IPS DF 6.9 (cell line): Measurements from ENCODE around the gene TNS3.

Source experiments
- DNase-seq: peaks from one replicate; pipeline ENCODE4 v3.0.0-alpha.2; 2013; ENCODE audit warnings: low read depth, low spot score
- H3K27ac ChIP-seq: one replicate; pipeline ENCODE4 v1.5.1; 2013; ENCODE audit warnings: low read length, control low read depth
- H3K27me3 ChIP-seq: 2 replicates; pipeline ENCODE4 v1.6.1; 2013; ENCODE audit warnings: mild to moderate bottlenecking, low read length; ENCODE audit not compliant: control insufficient read depth, insufficient read depth
- H3K36me3 ChIP-seq: 2 replicates; pipeline ENCODE4 v1.6.1; 2013; ENCODE audit warnings: low read length; ENCODE audit not compliant: control insufficient read depth, insufficient read depth
- H3K4me1 ChIP-seq: 2 replicates; pipeline ENCODE4 v1.6.1; 2013; ENCODE audit warnings: low read length; ENCODE audit not compliant: control insufficient read depth, insufficient read depth
- H3K4me3 ChIP-seq: 2 replicates; pipeline ENCODE4 v1.5.1; 2013; ENCODE audit warnings: mild to moderate bottlenecking, low read length
- H3K9me3 ChIP-seq: 2 replicates; pipeline ENCODE4 v1.6.1; 2013; ENCODE audit warnings: low read length, inconsistent platforms; ENCODE audit not compliant: control insufficient read depth, insufficient read depth
- WGBS: extraction: QIAGEN DNeasy Blood & Tissue Kit; methylation state at CpG from one replicate; pipeline ENCODE4 v1.1.7; 2013; ENCODE audit warnings: mixed read lengths, missing lambda C conversion rate; ENCODE audit not compliant: insufficient read length, insufficient coverage; 5-methylcytosine and 5-hydroxymethylcytosine counted together

TNS3 gene

GRCh38 chr7:47360301-47360900 lies 221.5 kb downstream of the TNS3 start:
- no peaks in the 10 kb centered on the region for H3K36me3 ChIP-seq
- H3K27ac ChIP-seq = no peak overlapping the region
- no peaks in the 10 kb centered on the region for H3K4me1 ChIP-seq
- H3K4me3 ChIP-seq = no peak overlapping the region
- no CpG with 5 or more reads among the region's 11 CpGs for WGBS
- H3K9me3 ChIP-seq = no peaks in the 10 kb centered on the region
- no peak for DNase-seq
- no peaks in the 10 kb centered on the region for H3K27me3 ChIP-seq

GRCh38 chr7:47358944-47359588 lies 222.8 kb downstream of the TNS3 start:
- Histone ChIP-seq H3K27ac (no peak overlapping the region), H3K9me3 (no peaks in the 10 kb centered on the region), H3K27me3 (no peaks in the 10 kb centered on the region), H3K4me3 (no peak overlapping the region), H3K4me1 (no peaks in the 10 kb centered on the region), H3K36me3 (no peaks in the 10 kb centered on the region)
- no peak for DNase-seq
- WGBS = no CpG with 5 or more reads among the region's 8 CpGs

- no peak for DNase-seq
- H3K27me3 ChIP-seq = no peaks in the 10 kb centered on the region
- H3K4me3 ChIP-seq = no peak overlapping the region
- H3K36me3 ChIP-seq = no peaks in the 10 kb centered on the region
- no CpG with 5 or more reads among the region's 14 CpGs for WGBS
- no peaks in the 10 kb centered on the region for H3K4me1 ChIP-seq
- no peaks in the 10 kb centered on the region for H3K9me3 ChIP-seq
- H3K27ac ChIP-seq = no peak overlapping the region
These were observed 223.6 kb downstream of the TNS3 start for GRCh38 chr7:47358357-47358756.

GRCh38 chr7:47357863-47358262 lies 224.0 kb downstream of the TNS3 start:
- Histone ChIP-seq H3K27ac (no peak overlapping the region), H3K9me3 (no peaks in the 10 kb centered on the region), H3K36me3 (no peaks in the 10 kb centered on the region), H3K4me1 (no peaks in the 10 kb centered on the region), H3K27me3 (no peaks in the 10 kb centered on the region), H3K4me3 (no peak overlapping the region)
- WGBS = no CpG with 5 or more reads among the region's 7 CpGs
- DNase-seq = no peak

- WGBS = no CpG with 5 or more reads among the region's 10 CpGs
- DNase-seq = no peak
These were observed 224.6 kb downstream of the TNS3 start for GRCh38 chr7:47357361-47357760.

GRCh38 chr7:47356261-47356660 lies 225.7 kb downstream of the TNS3 start:
- Histone ChIP-seq H3K27ac (no peak overlapping the region), H3K27me3 (no peaks in the 10 kb centered on the region), H3K9me3 (no peaks in the 10 kb centered on the region), H3K4me1 (no peaks in the 10 kb centered on the region), H3K36me3 (no peaks in the 10 kb centered on the region), H3K4me3 (no peak overlapping the region)
- no CpG with 5 or more reads among the region's 5 CpGs for WGBS
- no peak for DNase-seq

More at GRCh38 chr7:47357361-47357760, 224.6 kb downstream of the TNS3 start:
- no peak overlapping the region for H3K27ac ChIP-seq
- H3K4me3 ChIP-seq = no peak overlapping the region
- no peaks in the 10 kb centered on the region for H3K36me3 ChIP-seq
- no peaks in the 10 kb centered on the region for H3K27me3 ChIP-seq
- no peaks in the 10 kb centered on the region for H3K9me3 ChIP-seq
- H3K4me1 ChIP-seq = no peaks in the 10 kb centered on the region

- Histone ChIP-seq H3K9me3 (no peaks in the 10 kb centered on the region), H3K27me3 (no peaks in the 10 kb centered on the region), H3K4me1 (no peaks in the 10 kb centered on the region), H3K36me3 (no peaks in the 10 kb centered on the region), H3K4me3 (no peak overlapping the region), H3K27ac (no peak overlapping the region)
- WGBS = no CpG with 5 or more reads among the region's 5 CpGs
- no peak for DNase-seq
These were observed 226.2 kb downstream of the TNS3 start for GRCh38 chr7:47355684-47356083.

- H3K36me3 ChIP-seq = no peaks in the 10 kb centered on the region
- H3K27me3 ChIP-seq = no peaks in the 10 kb centered on the region
- no peak overlapping the region for H3K4me3 ChIP-seq
- no peak for DNase-seq
- H3K4me1 ChIP-seq = no peaks in the 10 kb centered on the region
- H3K9me3 ChIP-seq = no peaks in the 10 kb centered on the region
- no CpG with 5 or more reads among the region's 22 CpGs for WGBS
- H3K27ac ChIP-seq = no peak overlapping the region
These were observed 226.9 kb downstream of the TNS3 start for GRCh38 chr7:47354831-47355541.

GRCh38 chr7:47354071-47354470 lies 227.8 kb downstream of the TNS3 start:
- DNase-seq = no peak
- whole genome bisulfite sequencing = no CpG with 5 or more reads among the region's 4 CpGs
- no peaks in the 10 kb centered on the region for H3K27me3 ChIP-seq
- no peak overlapping the region for H3K27ac ChIP-seq
- H3K9me3 ChIP-seq = no peaks in the 10 kb centered on the region
- no peaks in the 10 kb centered on the region for H3K4me1 ChIP-seq
- H3K36me3 ChIP-seq = no peaks in the 10 kb centered on the region
- no peak overlapping the region for H3K4me3 ChIP-seq

GRCh38 chr7:47352394-47352968 lies 229.4 kb downstream of the TNS3 start:
- H3K27ac ChIP-seq = no peak overlapping the region
- H3K9me3 ChIP-seq = no peaks in the 10 kb centered on the region
- no peaks in the 10 kb centered on the region for H3K36me3 ChIP-seq
- H3K27me3 ChIP-seq = no peaks in the 10 kb centered on the region
- no peak for DNase-seq
- H3K4me3 ChIP-seq = no peak overlapping the region
- H3K4me1 ChIP-seq = no peaks in the 10 kb centered on the region
- no CpG with 5 or more reads among the region's 8 CpGs for WGBS
